ENCODE results near the gene ATF7IP2. TPM values are rescaled to one million over a fixed set of nuclear protein-coding genes. Genes with fewer than 3 reads are reported as not detected.

ATF7IP2 gene
- total and polyA plus RNA-seq, 2 of the 13 experiments (the other 11 are each of a cell fraction or from before 2014, with no cell fraction given), result 117 to 217 TPM

DNA sequence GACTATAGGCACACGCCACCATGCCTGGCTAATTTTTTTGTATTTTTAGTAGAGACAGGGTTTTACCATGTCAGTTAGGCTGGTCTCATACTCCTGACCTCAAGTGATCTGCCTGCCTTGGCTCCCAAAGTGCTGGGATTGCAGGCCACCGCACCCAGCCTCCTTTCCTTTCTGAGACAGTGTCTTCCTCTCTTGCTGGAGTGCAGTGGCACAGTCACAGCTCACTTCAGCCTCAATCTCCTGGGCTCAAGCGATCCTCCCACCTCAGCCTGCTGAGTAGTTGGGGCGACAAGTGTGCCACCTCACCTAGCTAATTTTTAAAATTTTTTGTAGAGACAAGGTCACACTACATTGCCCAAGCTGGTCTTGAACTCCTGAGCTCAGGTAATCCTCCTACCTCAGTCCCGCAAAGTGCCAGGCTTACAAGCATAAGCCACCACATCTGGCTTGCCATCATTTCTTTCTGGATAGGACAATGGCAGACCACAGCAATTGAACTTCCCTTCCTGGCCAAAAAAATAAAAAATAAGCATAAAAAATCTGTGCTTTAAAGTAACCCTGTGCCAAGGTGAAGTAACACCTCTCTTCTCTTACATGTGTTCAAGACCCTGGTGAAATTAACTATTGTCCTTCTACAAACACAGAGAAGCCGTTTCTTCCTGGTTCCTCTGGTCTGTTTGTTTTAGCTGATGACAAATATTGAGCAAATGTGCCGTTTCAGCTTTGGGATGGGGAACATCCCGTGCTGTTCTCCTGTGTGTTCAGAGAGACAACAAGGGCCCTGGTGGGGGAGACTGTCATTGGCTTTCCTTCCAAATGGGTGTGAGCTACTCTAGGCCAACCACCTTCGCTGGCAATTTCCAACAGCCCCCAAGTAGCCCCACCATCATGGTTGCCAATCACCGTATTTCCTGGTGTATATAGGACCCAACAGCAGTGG is 134.3 kb downstream of the ATF7IP2 start (continued):
- no peak for TF ChIP-seq ZFP36L1 (CRISPR knock-in tag; IDR thresholded peaks at IDR 0.05)
- TF ChIP-seq ZNF446 (CRISPR knock-in tag; IDR thresholded peaks at IDR 0.05), result no peak
- peak; percentile 72; the same call in 1 of the 2 replicates for TF ChIP-seq THRA (CRISPR knock-in tag; IDR thresholded peaks at IDR 0.05; ENCODE audit: borderline replicate concordance)
- TF ChIP-seq, protein P1, sequence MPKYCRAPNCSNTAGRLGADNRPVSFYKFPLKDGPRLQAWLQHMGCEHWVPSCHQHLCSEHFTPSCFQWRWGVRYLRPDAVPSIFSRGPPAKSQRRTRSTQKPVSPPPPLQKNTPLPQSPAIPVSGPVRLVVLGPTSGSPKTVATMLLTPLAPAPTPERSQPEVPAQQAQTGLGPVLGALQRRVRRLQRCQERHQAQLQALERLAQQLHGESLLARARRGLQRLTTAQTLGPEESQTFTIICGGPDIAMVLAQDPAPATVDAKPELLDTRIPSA (CRISPR knock-in tag; IDR thresholded peaks at IDR 0.05; ENCODE audit: borderline replicate concordance), result no peak
- TF ChIP-seq HDAC2 (CRISPR knock-in tag; IDR thresholded peaks at IDR 0.05), result peak; percentile 87; the same call in 1 of the 2 replicates
- TF ChIP-seq ZNF615 (CRISPR knock-in tag; IDR thresholded peaks at IDR 0.05; ENCODE audit: borderline replicate concordance), result no peak
- no peak; the same call in 1 of the 2 replicates for TF ChIP-seq ZNF652 (CRISPR knock-in tag; IDR thresholded peaks at IDR 0.05; ENCODE audit: borderline replicate concordance, low read depth)
- no peak for TF ChIP-seq JARID2 (CRISPR knock-in tag; IDR thresholded peaks at IDR 0.05; ENCODE audit: insufficient replicate concordance)
- TF ChIP-seq, protein P2, sequence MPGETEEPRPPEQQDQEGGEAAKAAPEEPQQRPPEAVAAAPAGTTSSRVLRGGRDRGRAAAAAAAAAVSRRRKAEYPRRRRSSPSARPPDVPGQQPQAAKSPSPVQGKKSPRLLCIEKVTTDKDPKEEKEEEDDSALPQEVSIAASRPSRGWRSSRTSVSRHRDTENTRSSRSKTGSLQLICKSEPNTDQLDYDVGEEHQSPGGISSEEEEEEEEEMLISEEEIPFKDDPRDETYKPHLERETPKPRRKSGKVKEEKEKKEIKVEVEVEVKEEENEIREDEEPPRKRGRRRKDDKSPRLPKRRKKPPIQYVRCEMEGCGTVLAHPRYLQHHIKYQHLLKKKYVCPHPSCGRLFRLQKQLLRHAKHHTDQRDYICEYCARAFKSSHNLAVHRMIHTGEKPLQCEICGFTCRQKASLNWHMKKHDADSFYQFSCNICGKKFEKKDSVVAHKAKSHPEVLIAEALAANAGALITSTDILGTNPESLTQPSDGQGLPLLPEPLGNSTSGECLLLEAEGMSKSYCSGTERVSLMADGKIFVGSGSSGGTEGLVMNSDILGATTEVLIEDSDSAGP (CRISPR knock-in tag; IDR thresholded peaks at IDR 0.05; ENCODE audit: borderline replicate concordance), result no peak; the same call in 1 of the 2 replicates
- no peak for TF ChIP-seq KLF13 (CRISPR knock-in tag; IDR thresholded peaks at IDR 0.05)
- no peak for TF ChIP-seq CCAR2 (optimal IDR thresholded peaks at IDR 0.05; ENCODE audit: low read depth, low read length)
- peak; percentile 50; the same call in 1 of the 2 replicates for TF ChIP-seq ZNF160 (CRISPR knock-in tag; IDR thresholded peaks at IDR 0.05)
- TF ChIP-seq FOXP4 (CRISPR knock-in tag; IDR thresholded peaks at IDR 0.05), result peak; percentile 94
- TF ChIP-seq, protein P3, sequence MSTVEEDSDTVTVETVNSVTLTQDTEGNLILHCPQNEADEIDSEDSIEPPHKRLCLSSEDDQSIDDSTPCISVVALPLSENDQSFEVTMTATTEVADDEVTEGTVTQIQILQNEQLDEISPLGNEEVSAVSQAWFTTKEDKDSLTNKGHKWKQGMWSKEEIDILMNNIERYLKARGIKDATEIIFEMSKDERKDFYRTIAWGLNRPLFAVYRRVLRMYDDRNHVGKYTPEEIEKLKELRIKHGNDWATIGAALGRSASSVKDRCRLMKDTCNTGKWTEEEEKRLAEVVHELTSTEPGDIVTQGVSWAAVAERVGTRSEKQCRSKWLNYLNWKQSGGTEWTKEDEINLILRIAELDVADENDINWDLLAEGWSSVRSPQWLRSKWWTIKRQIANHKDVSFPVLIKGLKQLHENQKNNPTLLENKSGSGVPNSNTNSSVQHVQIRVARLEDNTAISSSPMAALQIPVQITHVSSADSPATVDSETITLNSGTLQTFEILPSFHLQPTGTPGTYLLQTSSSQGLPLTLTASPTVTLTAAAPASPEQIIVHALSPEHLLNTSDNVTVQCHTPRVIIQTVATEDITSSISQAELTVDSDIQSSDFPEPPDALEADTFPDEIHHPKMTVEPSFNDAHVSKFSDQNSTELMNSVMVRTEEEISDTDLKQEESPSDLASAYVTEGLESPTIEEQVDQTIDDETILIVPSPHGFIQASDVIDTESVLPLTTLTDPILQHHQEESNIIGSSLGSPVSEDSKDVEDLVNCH (CRISPR knock-in tag; IDR thresholded peaks at IDR 0.05), result no peak
- TF ChIP-seq DNMT3B (CRISPR knock-in tag; conservative IDR thresholded peaks at IDR 0.05), result peak; percentile 99
- no peak for TF ChIP-seq ZNF558 (CRISPR knock-in tag; IDR thresholded peaks at IDR 0.05; ENCODE audit: borderline replicate concordance)
- TF ChIP-seq, protein P4, sequence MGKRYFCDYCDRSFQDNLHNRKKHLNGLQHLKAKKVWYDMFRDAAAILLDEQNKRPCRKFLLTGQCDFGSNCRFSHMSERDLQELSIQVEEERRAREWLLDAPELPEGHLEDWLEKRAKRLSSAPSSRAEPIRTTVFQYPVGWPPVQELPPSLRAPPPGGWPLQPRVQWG (CRISPR knock-in tag; IDR thresholded peaks at IDR 0.05; ENCODE audit: borderline replicate concordance, low read depth), result no peak
- no peak for TF ChIP-seq TARDBP (CRISPR knock-in tag; IDR thresholded peaks at IDR 0.05)
- 0 out of 2 replicates have a peak, but pooled peaks have one; percentile 6 for TF ChIP-seq ZNF224 (CRISPR knock-in tag; IDR thresholded peaks at IDR 0.05)
